ENCODE measurements around the gene ERVFRD-1.
A peak's percentile ranks its signal among the peaks of the same experiment; 100 is the strongest.

ERVFRD-1 gene

DNA sequence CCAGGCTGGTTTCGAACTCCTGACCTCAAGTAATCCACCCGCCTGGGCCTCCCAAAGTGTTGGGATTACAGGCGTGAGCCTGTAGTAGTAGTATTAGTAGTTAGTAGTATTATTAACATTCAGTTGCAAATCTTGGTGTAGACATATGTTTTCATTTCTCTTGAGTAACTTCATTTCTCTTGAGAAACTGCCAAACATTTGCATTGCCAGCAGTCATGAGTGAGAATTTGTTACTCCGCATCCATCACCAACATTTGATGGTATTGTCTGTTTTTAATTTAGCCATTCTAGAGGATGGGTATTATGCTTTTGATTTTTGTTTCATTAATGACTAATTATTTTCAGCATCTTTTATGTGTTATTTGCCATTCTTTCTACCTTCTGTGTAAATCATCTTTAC is 1.5 kb upstream of the ERVFRD-1 start:
- no peak for TF ChIP-seq CTCF (conservative IDR thresholded peaks at IDR 0.05)
- no peak for TF ChIP-seq ZFX (IDR thresholded peaks at IDR 0.05)
- no peak overlapping the region for H3K27ac ChIP-seq

- no peak for TF ChIP-seq CTCF (conservative IDR thresholded peaks at IDR 0.05)
- H3K27ac ChIP-seq, result peak overlapping the region; percentile 22
Measured at GRCh38 chr6:11111769-11112437, 378 bp upstream of the ERVFRD-1 start.

DNA sequence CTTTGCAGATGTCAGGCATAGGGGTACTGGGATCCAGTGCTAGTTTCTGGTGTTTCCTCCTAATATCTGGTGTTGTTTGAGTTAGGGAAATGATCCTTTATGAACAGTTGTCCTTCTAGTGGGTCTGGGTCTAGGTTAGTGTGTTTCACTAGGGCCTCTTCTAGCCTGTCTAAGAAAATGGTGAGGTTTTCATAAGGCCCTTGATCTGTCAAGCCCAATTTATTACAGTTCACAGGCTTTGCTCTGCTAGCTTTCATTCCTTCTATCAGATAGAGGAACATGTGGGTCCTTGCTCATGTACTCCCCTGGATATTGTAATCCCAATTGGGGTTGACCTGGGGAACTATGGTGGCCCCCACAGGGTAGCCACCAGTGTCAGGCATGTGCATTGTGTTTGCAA is 2.8 kb downstream of the ERVFRD-1 start:
- TF ChIP-seq CTCF (conservative IDR thresholded peaks at IDR 0.05) (no peak), ZFX (IDR thresholded peaks at IDR 0.05) (no peak)
- no peak overlapping the region for H3K27ac ChIP-seq

DNA sequence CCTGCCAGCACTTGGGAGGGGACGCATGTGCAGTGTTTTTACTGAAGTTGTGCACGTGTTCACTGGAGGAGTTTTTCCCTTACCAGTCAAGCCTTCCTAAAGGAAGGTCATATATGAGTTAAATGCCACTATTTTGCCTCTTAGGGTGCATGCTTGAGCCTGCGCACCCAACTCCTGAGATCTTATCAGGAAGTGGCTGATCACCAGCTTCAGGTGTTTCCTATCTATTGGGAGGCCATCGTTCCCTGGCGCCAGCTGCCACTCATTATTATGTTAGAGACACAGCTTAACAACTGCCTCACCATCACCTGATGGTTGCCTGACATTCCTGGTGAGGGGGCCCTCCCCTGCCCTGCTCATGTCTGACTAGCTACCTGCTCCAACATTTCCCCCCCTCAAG is 8.5 kb downstream of the ERVFRD-1 start:
- no peak overlapping the region for H3K27ac ChIP-seq

GRCh38 chr6:11101417-11101816 is 10.1 kb downstream of the ERVFRD-1 start:
- H3K27ac ChIP-seq, result no peak overlapping the region
- TF ChIP-seq ZFX (IDR thresholded peaks at IDR 0.05) (no peak), CTCF (conservative IDR thresholded peaks at IDR 0.05) (no peak)

More for the DNA sequence above, 8.5 kb downstream of the ERVFRD-1 start:
- TF ChIP-seq CTCF (conservative IDR thresholded peaks at IDR 0.05) (no peak), ZFX (IDR thresholded peaks at IDR 0.05) (no peak)

DNA sequence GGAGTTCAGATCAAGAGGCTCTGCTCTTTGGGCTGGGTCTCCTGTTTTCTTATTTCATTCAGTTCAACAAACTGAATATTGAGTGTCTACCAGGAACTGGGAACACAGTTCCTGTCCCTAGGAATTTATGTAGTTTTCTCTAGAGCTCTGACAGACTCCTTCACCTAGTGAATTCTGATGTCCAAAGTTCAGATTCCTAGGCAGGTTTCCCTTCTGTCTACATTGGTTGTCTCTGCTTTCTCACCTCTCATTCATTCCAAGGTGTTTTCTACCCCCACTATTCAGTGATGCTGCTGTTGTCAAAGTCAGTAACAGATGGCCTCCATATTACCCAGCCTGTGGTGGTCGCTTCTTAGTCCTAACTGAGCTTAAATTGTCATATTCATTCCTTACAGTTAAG is 13.5 kb downstream of the ERVFRD-1 start:
- TF ChIP-seq CTCF (conservative IDR thresholded peaks at IDR 0.05), result no peak
- H3K27ac ChIP-seq, result no peak overlapping the region

DNA sequence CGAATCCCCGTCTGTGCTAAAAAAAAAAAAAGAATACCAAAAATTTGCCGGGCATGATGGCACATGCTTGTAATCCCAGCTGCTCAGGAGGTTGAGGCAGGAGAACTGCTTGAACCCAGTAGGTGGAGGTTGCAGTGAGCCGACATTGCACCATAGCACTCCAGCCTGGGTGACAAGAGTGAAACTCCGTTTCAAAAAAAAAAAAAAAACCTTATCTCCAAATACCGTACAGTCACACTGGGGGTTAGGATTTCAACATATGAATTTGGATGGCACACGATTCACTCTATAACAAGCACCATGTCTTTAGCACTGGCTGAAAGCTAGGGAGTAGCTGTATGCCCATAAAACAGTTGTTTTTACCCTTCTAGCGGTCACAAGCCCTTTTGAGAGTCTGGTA is 14.0 kb downstream of the ERVFRD-1 start:
- TF ChIP-seq CTCF (conservative IDR thresholded peaks at IDR 0.05) (no peak), ZFX (IDR thresholded peaks at IDR 0.05) (no peak)
- H3K27ac ChIP-seq, result no peak overlapping the region

All from C4-2B (cell line).